Measurements from ENCODE around the gene PHLPP1. TPM values are rescaled to one million over a fixed set of nuclear protein-coding genes. Genes with fewer than 3 reads are reported as not detected.

The PHLPP1 gene
- total RNA-seq, 1 donor from 2014 or later = 13.3 TPM

DNA sequence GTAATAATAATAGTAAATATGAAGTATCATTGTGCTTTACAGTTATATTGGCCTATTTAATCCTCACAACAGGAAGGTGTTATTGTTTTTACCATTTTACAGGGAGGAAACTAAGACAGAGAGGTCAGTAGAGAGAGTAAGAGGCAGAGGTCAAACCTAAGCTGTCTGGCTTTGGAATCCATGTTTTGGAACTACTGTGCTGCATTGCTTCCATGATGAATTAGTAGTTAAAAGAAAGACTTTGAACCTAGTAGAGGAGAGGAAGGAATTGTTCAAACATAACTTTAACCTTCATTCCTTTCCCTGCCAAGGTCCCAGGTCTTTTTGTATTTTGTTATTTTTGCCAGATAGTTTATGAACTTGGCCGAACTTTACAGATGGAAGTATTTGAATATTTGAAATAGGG is 80.9 kb downstream of the PHLPP1 start:
- Histone ChIP-seq H3K4me3 (ENCODE audit: insufficient read depth, low read depth, low read length) (no peak overlapping the region), H3K79me2 (ENCODE audit: insufficient read depth, low read length) (peaks cover 25% of the 10 kb centered on the region), H3K9ac (ENCODE audit: low read length) (no peak overlapping the region), H3K4me2 (ENCODE audit: low read length) (no peak overlapping the region), H3K9me3 (ENCODE audit: insufficient read depth, low read depth, low read length) (no peaks in the 10 kb centered on the region), H3K27me3 (ENCODE audit: insufficient read depth, low read length) (no peaks in the 10 kb centered on the region), H3K27ac (ENCODE audit: low read depth, low read length) (no peak overlapping the region), H2AFZ (ENCODE audit: low read depth, low read length) (no peak overlapping the region), H4K20me1 (ENCODE audit: insufficient read depth, low read length) (peaks cover 4% of the 10 kb centered on the region), H3K4me1 (ENCODE audit: insufficient read depth, low read length) (no peaks in the 10 kb centered on the region), H3K36me3 (ENCODE audit: insufficient read depth, low read length) (no peaks in the 10 kb centered on the region)
- H3K36me3 Mint-ChIP-seq (ENCODE audit: low read depth, unreplicated experiment) = no peaks in the 10 kb centered on the region
- no peak overlapping the region for H3K4me3 Mint-ChIP-seq (ENCODE audit: unreplicated experiment)
- H3K27ac Mint-ChIP-seq (ENCODE audit: unreplicated experiment) = no peak overlapping the region
- no peaks in the 10 kb centered on the region for H3K9me3 Mint-ChIP-seq (ENCODE audit: unreplicated experiment)
- FAIRE-seq (no peak), DNase-seq (ENCODE audit: low read depth) (no peak)
- TF ChIP-seq EZH2 (IDR thresholded peaks at IDR 0.05; ENCODE audit: insufficient read depth, low read length) = no peak
- TF ChIP-seq, protein P1, sequence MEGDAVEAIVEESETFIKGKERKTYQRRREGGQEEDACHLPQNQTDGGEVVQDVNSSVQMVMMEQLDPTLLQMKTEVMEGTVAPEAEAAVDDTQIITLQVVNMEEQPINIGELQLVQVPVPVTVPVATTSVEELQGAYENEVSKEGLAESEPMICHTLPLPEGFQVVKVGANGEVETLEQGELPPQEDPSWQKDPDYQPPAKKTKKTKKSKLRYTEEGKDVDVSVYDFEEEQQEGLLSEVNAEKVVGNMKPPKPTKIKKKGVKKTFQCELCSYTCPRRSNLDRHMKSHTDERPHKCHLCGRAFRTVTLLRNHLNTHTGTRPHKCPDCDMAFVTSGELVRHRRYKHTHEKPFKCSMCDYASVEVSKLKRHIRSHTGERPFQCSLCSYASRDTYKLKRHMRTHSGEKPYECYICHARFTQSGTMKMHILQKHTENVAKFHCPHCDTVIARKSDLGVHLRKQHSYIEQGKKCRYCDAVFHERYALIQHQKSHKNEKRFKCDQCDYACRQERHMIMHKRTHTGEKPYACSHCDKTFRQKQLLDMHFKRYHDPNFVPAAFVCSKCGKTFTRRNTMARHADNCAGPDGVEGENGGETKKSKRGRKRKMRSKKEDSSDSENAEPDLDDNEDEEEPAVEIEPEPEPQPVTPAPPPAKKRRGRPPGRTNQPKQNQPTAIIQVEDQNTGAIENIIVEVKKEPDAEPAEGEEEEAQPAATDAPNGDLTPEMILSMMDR (IDR thresholded peaks at IDR 0.05; ENCODE audit: insufficient read depth, low read depth, low read length) = no peak
- peaks cover 24% of the 10 kb centered on the region for H3K4me1 Mint-ChIP-seq (ENCODE audit: low read depth, unreplicated experiment)
- no peaks in the 10 kb centered on the region for H3K27me3 Mint-ChIP-seq (ENCODE audit: low read depth, unreplicated experiment)

DNA sequence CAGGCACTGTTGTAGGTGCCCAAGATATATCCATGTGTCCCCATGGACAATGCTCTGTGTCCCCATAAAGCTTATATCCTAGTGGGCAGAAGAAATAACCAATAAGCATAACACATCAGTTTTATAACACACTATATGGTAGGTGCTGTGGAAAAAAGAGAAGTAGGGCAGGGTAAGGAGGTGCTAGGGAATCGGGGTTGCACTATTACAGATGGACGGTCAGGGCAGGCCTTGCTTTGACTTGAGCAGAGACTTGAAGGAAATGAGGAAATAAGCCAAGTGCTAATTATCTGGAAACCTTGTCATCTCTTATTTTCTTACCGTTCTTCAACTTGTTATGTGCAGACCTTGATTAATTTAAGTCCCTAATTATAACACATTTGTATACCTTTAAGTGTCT is 82.0 kb downstream of the PHLPP1 start:
- no peaks in the 10 kb centered on the region for H3K9me3 Mint-ChIP-seq (ENCODE audit: unreplicated experiment)

DNA sequence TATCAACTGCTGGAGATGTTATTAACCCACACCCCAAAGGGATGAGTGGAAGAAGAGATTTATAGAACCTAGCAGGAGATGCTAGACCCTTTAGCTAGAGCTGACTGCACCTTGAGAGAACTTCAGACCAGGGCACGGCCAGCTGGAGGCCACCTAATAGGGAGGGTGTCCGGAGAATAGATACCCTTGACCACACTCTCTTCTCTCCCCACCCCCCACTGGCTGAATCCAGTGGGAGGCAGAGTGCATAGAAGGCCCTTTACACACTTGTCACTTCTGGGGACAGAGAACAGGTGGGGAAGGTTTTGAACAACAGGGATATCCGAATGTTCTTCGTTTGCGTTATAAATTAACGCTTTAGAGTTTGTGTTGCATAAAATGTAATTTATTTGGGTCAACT is 84.6 kb downstream of the PHLPP1 start:
- DNase-seq (ENCODE audit: low read depth) = no peak
- no peaks in the 10 kb centered on the region for H3K36me3 ChIP-seq (ENCODE audit: insufficient read depth, low read length)
- no peak overlapping the region for H2AFZ ChIP-seq (ENCODE audit: low read depth, low read length)
- H3K27me3 Mint-ChIP-seq (ENCODE audit: low read depth, unreplicated experiment) = no peaks in the 10 kb centered on the region
- no peaks in the 10 kb centered on the region for H3K4me1 ChIP-seq (ENCODE audit: insufficient read depth, low read length)
- no peak overlapping the region for H3K27ac Mint-ChIP-seq (ENCODE audit: unreplicated experiment)
- H3K79me2 ChIP-seq (ENCODE audit: insufficient read depth, low read length) = peaks cover 24% of the 10 kb centered on the region
- H3K4me3 Mint-ChIP-seq (ENCODE audit: unreplicated experiment) = no peak overlapping the region
- H4K20me1 ChIP-seq (ENCODE audit: insufficient read depth, low read length) = peaks cover 4% of the 10 kb centered on the region
- peaks cover 19% of the 10 kb centered on the region for H3K4me1 Mint-ChIP-seq (ENCODE audit: low read depth, unreplicated experiment)
- no peak for FAIRE-seq
- TF ChIP-seq, protein P1 (IDR thresholded peaks at IDR 0.05; ENCODE audit: insufficient read depth, low read depth, low read length) = no peak
- TF ChIP-seq EZH2 (IDR thresholded peaks at IDR 0.05; ENCODE audit: insufficient read depth, low read length) = no peak
- H3K36me3 Mint-ChIP-seq (ENCODE audit: low read depth, unreplicated experiment) = no peaks in the 10 kb centered on the region
- H3K9me3 ChIP-seq (ENCODE audit: insufficient read depth, low read depth, low read length) = no peaks in the 10 kb centered on the region
- no peak overlapping the region for H3K4me2 ChIP-seq (ENCODE audit: low read length)
- no peak overlapping the region for H3K9ac ChIP-seq (ENCODE audit: low read length)
- H3K27ac ChIP-seq (ENCODE audit: low read depth, low read length) = no peak overlapping the region
- no peak overlapping the region for H3K4me3 ChIP-seq (ENCODE audit: insufficient read depth, low read depth, low read length)
- H3K27me3 ChIP-seq (ENCODE audit: insufficient read depth, low read length) = no peaks in the 10 kb centered on the region
- no peaks in the 10 kb centered on the region for H3K9me3 Mint-ChIP-seq (ENCODE audit: unreplicated experiment)

More for the DNA sequence above, 82.0 kb downstream of the PHLPP1 start:
- Mint-ChIP-seq H3K4me1 (ENCODE audit: low read depth, unreplicated experiment) (peaks cover 21% of the 10 kb centered on the region), H3K4me3 (ENCODE audit: unreplicated experiment) (no peak overlapping the region), H3K27me3 (ENCODE audit: low read depth, unreplicated experiment) (no peaks in the 10 kb centered on the region), H3K36me3 (ENCODE audit: low read depth, unreplicated experiment) (no peaks in the 10 kb centered on the region), H3K27ac (ENCODE audit: unreplicated experiment) (no peak overlapping the region)
- FAIRE-seq (no peak), DNase-seq (ENCODE audit: low read depth) (no peak)
- TF ChIP-seq, protein P1 (IDR thresholded peaks at IDR 0.05; ENCODE audit: insufficient read depth, low read depth, low read length) = no peak
- Histone ChIP-seq H3K4me3 (ENCODE audit: insufficient read depth, low read depth, low read length) (no peak overlapping the region), H3K27ac (ENCODE audit: low read depth, low read length) (no peak overlapping the region), H3K27me3 (ENCODE audit: insufficient read depth, low read length) (no peaks in the 10 kb centered on the region), H3K36me3 (ENCODE audit: insufficient read depth, low read length) (no peaks in the 10 kb centered on the region), H3K4me1 (ENCODE audit: insufficient read depth, low read length) (no peaks in the 10 kb centered on the region), H3K4me2 (ENCODE audit: low read length) (no peak overlapping the region), H4K20me1 (ENCODE audit: insufficient read depth, low read length) (peaks cover 4% of the 10 kb centered on the region), H3K9ac (ENCODE audit: low read length) (no peak overlapping the region), H2AFZ (ENCODE audit: low read depth, low read length) (no peak overlapping the region), H3K9me3 (ENCODE audit: insufficient read depth, low read depth, low read length) (no peaks in the 10 kb centered on the region), H3K79me2 (ENCODE audit: insufficient read depth, low read length) (peaks cover 28% of the 10 kb centered on the region)

Measured in astrocyte (in vitro differentiated cells and primary cell).